NCI-H2171 (cell line): ENCODE results near the gene KRTAP3-1.

ENCODE experiments used
- DNase-seq: peaks from one replicate; lab custom pipeline; 2025; lab: John Stamatoyannopoulos, UW

The KRTAP3-1 gene

DNA sequence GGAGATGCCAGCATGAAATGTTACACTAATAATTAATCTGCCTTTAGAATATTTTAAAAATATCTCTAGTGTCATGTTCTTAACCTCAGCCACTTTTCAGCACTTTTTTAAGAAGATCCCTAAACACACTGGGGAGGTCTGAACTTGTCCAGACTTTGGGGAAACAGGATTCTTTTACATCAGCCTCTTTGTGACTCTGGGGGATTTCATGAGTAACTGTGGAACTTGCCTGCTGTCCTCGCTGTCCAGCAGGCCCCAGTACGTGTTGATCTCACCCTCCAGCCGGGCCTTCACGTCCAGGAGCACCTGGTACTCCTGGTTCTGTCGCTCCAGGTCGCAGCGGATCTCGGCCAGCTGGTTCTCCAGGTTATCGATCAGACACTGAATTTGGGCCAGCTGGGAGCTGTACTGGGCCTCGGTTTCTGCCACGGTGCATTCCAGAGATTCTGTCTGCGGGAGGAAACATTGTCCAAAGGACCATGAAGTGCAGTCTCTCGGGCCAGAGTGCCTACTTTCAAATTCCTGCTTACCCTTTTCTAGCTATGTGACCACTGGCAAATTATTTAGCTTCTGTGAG lies 30.3 kb downstream of the KRTAP3-1 start:
- no peak for DNase-seq

DNA sequence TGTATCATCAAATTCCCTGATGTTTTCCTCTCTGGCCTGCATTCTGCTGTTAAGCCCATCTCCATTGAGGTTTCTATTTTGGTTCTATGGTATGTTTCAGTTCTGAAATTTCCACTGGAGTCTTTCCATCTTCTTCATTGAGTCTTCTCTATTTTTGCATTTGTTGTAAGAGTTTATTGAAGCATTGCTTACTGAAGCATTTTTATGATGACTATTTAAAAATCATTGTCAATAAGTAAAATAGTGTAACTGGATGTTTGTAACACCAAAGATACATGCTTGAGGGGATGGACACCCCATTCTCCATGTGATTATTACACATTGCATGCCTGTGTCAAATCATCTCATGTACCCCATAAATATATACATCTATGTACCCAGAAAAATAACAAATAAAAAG lies 33.4 kb downstream of the KRTAP3-1 start:
- no peak for DNase-seq

DNA sequence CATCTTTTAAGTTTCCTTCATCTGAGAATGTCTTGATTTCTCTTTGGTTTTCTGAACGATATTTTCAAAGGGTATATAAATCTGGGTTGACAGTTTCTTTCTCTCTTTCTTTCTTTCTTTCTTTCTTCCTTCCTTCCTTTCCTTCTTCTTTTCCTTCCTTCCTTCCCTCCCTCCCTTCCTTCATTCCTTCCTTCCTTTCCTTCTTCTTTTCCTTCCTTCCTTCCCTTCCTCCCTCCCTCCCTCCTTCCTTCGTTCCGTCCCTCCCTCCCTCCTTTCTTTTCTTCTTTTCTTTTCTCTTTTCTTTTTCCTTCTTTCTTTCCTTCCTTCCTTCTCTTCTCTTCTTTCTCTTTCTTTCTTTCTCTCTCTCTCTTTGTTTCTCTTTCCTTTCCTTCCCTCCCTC lies 34.6 kb downstream of the KRTAP3-1 start:
- DNase-seq, result no peak

DNA sequence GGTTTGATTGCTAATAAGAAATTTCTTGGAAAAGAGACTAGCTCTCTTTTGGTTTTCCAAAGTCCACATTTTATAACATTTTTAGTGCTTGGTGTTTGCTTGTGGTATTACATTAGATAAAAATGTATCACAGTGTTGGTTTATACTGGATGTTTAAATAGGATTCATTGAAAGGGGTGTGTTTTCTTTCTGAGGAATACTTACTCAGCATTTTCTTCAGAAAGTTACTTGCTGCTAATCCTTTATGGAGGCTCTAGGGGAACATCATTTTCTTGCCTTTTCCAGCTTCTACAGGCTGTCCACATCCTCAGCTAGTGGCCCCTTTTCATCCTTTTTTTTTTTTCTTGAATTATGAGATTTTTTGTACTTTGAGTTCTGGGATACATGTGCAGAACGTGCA lies 41.3 kb downstream of the KRTAP3-1 start:
- DNase-seq, result no peak

DNA sequence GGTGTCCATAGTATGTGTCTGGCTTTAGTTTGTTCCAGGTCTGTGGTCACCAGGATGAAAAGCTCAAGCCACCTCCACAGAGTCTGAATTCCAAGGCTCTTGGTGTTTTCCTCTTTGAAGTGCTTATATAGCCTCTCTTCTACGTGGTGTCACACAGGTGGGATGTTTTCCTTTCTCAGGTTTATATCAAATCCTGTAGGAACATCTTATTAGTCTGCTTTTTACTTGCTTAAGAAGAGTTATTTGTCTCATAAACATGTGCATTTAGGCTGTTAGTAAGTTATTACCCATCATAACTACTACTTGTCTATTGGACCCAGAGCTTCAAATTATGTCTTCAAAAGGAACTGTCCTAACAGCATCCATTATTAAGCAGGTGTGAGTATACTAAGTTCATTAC lies 42.1 kb downstream of the KRTAP3-1 start, which contains the start of gene KRT39:
Gene KRT39 (minus strand): TSS at position 101 of the 400 bp plus-strand sequence. CDS start 92 bp downstream, at position 9.
- no peak for DNase-seq

DNA sequence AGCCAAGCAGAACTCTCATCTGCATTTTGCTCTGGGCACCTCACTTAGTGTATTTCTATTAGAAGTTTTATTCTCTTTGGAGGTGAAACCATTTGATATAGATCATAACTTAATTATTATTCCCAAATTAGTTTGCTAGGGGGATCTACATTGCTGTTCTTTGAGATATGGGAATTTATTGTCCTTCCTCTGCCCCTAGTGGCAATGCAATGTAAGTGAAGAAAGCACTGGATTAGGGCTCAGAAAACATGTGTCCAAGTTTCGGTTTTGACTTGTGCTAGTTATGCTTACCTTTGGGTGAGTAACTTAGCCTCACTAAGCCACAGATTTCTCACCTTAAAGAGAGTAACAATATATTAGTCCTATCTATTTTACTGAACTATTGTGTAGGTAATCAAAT lies 45.1 kb downstream of the KRTAP3-1 start:
- no peak for DNase-seq

DNA sequence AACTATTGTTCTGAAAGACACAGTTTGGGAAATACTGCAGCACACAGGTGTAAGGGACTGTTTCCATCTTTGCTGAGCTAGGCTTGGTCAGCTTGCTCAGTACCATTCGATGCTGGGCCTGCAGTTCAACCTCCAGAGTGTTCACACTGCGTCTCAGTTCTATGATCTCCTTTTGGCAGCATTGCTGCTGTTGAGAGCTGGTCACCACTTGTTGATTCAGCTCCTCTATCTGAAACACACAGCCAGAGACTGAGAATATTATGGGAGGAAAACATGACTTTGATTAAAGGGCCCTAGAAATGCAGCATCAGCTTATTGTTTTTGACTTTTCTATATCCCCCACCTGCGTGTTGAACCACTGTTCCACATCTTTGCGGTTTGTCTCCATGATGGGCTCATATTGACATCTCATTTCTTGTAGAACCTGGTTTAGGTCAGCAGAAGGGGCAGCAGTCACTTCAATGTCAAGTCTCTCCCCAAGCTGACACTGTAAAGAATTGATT lies 46.8 kb downstream of the KRTAP3-1 start:
- no peak for DNase-seq

DNA sequence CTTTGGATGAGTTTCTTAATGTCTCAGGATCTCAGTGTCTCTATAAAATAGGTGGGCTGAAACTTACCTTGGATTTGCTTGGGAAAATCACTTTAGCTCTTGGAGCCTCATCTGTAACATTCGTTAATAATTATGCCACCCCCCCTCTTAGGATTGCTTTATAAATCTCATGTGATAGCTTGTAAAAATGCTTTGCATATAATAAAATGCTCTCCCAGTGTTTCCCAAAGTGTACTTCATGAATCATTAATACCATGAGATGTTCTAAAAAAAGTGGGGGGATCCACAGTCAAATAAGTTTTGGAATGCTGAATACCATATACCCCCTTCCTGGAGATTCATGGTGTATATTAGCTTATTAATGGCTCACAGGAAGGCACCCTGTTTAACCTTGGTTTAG lies 47.3 kb downstream of the KRTAP3-1 start:
- no peak for DNase-seq

DNA sequence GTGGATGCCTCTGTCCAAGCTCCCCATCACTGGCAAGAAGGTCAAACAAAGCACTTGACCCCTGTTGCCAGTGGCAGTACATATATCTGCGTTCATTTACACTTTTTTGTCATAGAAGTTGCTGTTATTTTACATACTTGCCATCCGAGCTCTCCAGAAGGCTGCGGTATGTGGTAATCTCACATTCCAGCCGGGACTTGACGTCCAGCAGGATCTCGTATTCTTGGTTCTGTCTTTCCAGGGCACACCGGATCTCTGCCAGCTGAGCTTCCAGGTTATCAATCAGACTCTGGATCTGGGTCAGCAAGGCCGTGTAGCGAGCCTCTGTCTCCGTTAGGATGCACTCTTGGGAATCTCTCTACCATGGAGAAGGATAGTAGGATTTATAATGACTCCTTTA lies 48.8 kb downstream of the KRTAP3-1 start:
- DNase-seq, result no peak
